ENCODE results near the gene SERP2.

The SERP2 gene

DNA sequence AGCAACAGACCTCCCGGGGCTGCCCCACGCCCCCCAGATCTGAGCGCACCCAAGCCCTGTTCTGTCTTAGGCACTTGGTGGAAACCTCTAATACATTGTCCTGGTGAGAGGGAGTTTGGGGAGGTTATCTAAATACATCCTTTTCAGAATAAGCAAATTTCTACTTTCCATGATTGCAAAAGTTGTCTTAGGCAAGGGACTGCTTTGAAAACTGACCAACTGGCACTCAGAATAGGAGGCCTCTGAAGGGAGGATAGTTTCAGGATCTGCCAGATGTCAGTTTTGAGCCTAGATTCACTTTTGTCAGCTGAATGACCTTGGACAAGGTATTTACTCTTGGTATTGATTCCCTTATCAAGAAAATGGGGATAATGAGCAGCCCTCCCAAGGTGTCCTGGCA, 11.8 kb downstream of the SERP2 start:
- Histone ChIP-seq H3K4me3 (ENCODE audit: low read length in 2 of 2) (no peak overlapping the region), H3K9me3 (ENCODE audit: control insufficient read depth in 2 of 2, low read length in 2 of 2) (no peaks in the 10 kb centered on the region), H3K36me3 (ENCODE audit: control insufficient read depth in 2 of 2, insufficient read depth in 2 of 2, low read length in 2 of 2) (no peaks in the 10 kb centered on the region), H3K9ac (ENCODE audit: low read depth in 1 of 2, low read length in 2 of 2) (no peak overlapping the region), H3K27ac (ENCODE audit: low read depth in 2 of 2, low read length in 2 of 2) (no peak overlapping the region), H3K27me3 (ENCODE audit: control insufficient read depth in 2 of 2, insufficient read depth in 2 of 2, low read length in 2 of 2) (no peaks in the 10 kb centered on the region), H3K4me1 (ENCODE audit: control insufficient read depth in 2 of 2, insufficient read depth in 2 of 2, low read length in 2 of 2) (peaks cover 7 to 20% of the 10 kb centered on the region in 2 donors)

DNA sequence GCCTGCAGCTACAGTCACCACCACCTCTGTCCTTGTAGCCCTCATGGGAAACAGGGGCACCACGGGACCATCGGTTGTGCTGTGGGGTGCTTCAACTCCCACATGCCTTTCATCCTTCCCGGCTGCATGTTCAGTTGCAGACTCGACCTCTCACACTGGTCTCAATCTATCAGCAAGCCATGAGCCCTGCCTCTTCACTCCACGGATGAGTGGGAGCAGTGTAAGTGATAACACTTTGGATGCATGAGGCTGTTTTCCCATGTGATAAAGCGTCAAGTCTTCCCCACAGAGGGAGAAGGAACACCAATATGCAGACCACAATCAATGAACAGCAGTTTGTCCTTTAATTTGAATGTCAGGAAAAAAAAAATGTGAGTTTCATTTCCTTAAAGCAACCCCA, 12.2 kb downstream of the SERP2 start:
- Histone ChIP-seq H3K27ac (ENCODE audit: low read depth in 2 of 2, low read length in 2 of 2) (no peak overlapping the region), H3K27me3 (ENCODE audit: control insufficient read depth in 2 of 2, insufficient read depth in 2 of 2, low read length in 2 of 2) (no peaks in the 10 kb centered on the region), H3K9ac (ENCODE audit: low read depth in 1 of 2, low read length in 2 of 2) (no peak overlapping the region), H3K36me3 (ENCODE audit: control insufficient read depth in 2 of 2, insufficient read depth in 2 of 2, low read length in 2 of 2) (no peaks in the 10 kb centered on the region), H3K4me3 (ENCODE audit: low read length in 2 of 2) (no peak overlapping the region), H3K9me3 (ENCODE audit: control insufficient read depth in 2 of 2, low read length in 2 of 2) (no peaks in the 10 kb centered on the region), H3K4me1 (ENCODE audit: control insufficient read depth in 2 of 2, insufficient read depth in 2 of 2, low read length in 2 of 2) (peaks cover 7 to 19% of the 10 kb centered on the region in 2 donors)

DNA sequence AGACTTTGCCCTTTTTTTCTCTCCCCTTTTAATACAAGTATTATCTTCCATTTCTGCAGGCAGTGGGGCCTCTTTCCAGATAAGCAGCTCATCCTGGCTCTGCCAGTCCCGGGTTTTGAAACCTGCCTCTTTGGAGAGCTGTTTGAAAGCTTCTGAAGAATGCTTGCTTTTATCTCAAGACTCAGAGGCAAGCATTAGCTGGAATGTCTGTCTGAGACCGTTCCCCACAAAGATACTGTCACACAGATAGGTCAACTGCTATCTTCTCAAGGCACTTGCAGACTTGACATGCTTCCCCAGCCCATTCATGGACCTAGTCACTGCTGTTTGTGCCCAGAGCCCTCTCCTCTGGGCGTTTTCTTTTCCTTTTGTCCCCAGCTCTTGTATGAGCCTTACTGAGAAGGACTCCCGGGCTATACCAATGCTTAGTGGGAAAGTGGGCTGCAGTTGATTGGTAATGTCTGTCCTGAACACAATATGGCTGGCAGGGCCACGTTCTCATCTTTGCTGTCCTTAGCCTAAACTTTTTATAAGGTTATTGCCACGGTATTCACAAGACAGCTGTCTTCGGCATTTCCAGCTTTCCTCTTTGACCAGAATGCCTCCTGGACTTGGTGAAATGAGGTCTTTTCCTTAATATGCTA, 13.4 kb downstream of the SERP2 start:
- H3K9me3 ChIP-seq (ENCODE audit: control insufficient read depth in 2 of 2, low read length in 2 of 2), result no peaks in the 10 kb centered on the region
- H3K4me3 ChIP-seq (ENCODE audit: low read length in 2 of 2), result no peak overlapping the region
- no peak overlapping the region for H3K9ac ChIP-seq (ENCODE audit: low read depth in 1 of 2, low read length in 2 of 2)
- peaks cover 7 to 19% of the 10 kb centered on the region in 2 donors for H3K4me1 ChIP-seq (ENCODE audit: control insufficient read depth in 2 of 2, insufficient read depth in 2 of 2, low read length in 2 of 2)
- no peaks in the 10 kb centered on the region for H3K36me3 ChIP-seq (ENCODE audit: control insufficient read depth in 2 of 2, insufficient read depth in 2 of 2, low read length in 2 of 2)
- H3K27ac ChIP-seq (ENCODE audit: low read depth in 2 of 2, low read length in 2 of 2), result no peak overlapping the region
- H3K27me3 ChIP-seq (ENCODE audit: control insufficient read depth in 2 of 2, insufficient read depth in 2 of 2, low read length in 2 of 2), result no peaks in the 10 kb centered on the region

DNA sequence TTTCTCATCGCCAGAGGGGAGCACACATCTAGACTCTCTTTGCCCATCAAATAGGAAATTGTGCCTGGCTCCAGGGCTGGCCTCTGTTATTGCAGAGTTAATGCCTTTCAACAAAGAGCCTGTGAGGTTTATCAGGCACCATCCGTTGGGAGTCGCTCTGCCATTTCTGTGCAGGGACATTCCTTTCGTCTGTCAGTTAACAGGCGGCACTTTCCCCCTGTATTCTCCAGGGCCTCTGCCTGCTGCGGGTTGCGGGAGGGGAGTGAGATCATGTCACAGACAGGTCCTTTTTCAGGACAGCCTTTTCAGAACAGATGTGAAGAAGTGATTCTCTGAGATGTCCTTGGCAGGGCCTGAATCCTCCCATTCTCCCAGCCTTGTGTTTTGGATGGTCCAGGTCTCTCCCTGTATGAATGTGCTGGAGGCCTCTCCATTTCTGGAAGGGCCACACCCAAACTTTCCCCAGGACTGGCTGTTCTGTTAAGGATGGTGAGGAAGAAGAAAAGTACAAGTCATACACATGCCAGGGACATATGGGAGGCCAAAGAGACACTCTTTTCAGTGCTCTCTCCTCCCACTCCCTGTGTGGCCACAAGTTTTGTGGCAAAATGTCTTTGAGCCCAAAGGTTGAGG, 14.9 kb downstream of the SERP2 start:
- Histone ChIP-seq H3K9me3 (ENCODE audit: control insufficient read depth in 2 of 2, low read length in 2 of 2) (no peaks in the 10 kb centered on the region), H3K9ac (ENCODE audit: low read depth in 1 of 2, low read length in 2 of 2) (no peak overlapping the region), H3K4me3 (ENCODE audit: low read length in 2 of 2) (no peak overlapping the region), H3K4me1 (ENCODE audit: control insufficient read depth in 2 of 2, insufficient read depth in 2 of 2, low read length in 2 of 2) (peaks cover 4 to 11% of the 10 kb centered on the region in 2 donors), H3K27me3 (ENCODE audit: control insufficient read depth in 2 of 2, insufficient read depth in 2 of 2, low read length in 2 of 2) (no peaks in the 10 kb centered on the region), H3K36me3 (ENCODE audit: control insufficient read depth in 2 of 2, insufficient read depth in 2 of 2, low read length in 2 of 2) (no peaks in the 10 kb centered on the region), H3K27ac (ENCODE audit: low read depth in 2 of 2, low read length in 2 of 2) (no peak overlapping the region)

DNA sequence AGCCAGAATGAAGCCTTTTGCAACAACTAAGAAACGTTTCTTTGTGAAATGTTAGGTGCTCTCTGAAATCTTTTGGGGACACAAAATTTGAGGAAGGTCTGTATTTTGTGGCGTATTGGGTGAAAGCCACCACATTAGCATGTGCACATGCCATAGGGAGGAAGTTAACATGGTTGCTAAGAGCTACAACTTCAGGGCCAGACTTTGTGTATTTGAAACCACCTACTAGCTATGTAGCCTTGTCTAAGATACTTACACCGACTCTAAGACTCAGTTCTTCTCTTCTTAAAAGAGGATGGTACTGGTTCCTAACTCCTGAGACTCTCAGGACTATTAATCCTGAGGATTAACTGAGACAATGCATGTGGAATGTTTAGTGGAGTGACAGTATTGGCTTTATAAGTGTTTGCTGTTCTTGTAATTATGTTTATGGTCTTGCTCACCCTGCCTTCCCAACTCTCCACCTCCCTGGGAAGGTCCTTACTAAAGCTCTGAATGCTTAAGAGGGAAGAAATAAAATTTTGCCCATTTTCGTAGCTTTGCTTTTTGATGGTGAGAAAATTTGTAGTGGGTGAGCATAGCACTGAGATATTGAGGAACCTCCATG, 15.5 kb downstream of the SERP2 start:
- Histone ChIP-seq H3K9ac (ENCODE audit: low read depth in 1 of 2, low read length in 2 of 2) (no peak overlapping the region), H3K27me3 (ENCODE audit: control insufficient read depth in 2 of 2, insufficient read depth in 2 of 2, low read length in 2 of 2) (no peaks in the 10 kb centered on the region), H3K9me3 (ENCODE audit: control insufficient read depth in 2 of 2, low read length in 2 of 2) (no peaks in the 10 kb centered on the region), H3K36me3 (ENCODE audit: control insufficient read depth in 2 of 2, insufficient read depth in 2 of 2, low read length in 2 of 2) (no peaks in the 10 kb centered on the region), H3K4me3 (ENCODE audit: low read length in 2 of 2) (no peak overlapping the region), H3K4me1 (ENCODE audit: control insufficient read depth in 2 of 2, insufficient read depth in 2 of 2, low read length in 2 of 2) (peaks cover 5 to 13% of the 10 kb centered on the region in 2 donors), H3K27ac (ENCODE audit: low read depth in 2 of 2, low read length in 2 of 2) (no peak overlapping the region)

DNA sequence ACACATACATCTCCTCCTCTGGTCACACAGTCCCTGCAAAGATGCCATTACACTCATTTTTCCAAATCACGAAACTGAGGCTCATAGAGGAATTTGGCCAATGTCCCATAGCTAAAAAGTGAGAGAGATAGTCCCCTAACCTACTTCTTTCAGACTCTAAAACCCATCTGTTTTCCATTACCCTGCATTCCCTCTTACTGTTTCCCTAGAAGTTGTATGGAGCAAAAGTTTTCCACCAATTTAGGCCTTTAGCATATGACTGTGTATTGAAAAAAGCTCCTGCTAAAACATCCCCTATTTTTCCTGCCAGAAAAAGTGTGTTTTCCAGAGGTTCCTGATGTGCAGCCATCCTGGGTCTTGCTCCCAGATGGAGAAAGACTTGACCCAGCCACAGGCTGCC, 16.3 kb downstream of the SERP2 start:
- H3K36me3 ChIP-seq (ENCODE audit: control insufficient read depth in 2 of 2, insufficient read depth in 2 of 2, low read length in 2 of 2), result no peaks in the 10 kb centered on the region
- no peak overlapping the region for H3K9ac ChIP-seq (ENCODE audit: low read depth in 1 of 2, low read length in 2 of 2)
- no peaks in the 10 kb centered on the region for H3K27me3 ChIP-seq (ENCODE audit: control insufficient read depth in 2 of 2, insufficient read depth in 2 of 2, low read length in 2 of 2)
- no peaks in the 10 kb centered on the region for H3K9me3 ChIP-seq (ENCODE audit: control insufficient read depth in 2 of 2, low read length in 2 of 2)
- H3K27ac ChIP-seq (ENCODE audit: low read depth in 2 of 2, low read length in 2 of 2), result no peak overlapping the region
- peaks cover 5 to 13% of the 10 kb centered on the region in 2 donors for H3K4me1 ChIP-seq (ENCODE audit: control insufficient read depth in 2 of 2, insufficient read depth in 2 of 2, low read length in 2 of 2)
- no peak overlapping the region for H3K4me3 ChIP-seq (ENCODE audit: low read length in 2 of 2)

DNA sequence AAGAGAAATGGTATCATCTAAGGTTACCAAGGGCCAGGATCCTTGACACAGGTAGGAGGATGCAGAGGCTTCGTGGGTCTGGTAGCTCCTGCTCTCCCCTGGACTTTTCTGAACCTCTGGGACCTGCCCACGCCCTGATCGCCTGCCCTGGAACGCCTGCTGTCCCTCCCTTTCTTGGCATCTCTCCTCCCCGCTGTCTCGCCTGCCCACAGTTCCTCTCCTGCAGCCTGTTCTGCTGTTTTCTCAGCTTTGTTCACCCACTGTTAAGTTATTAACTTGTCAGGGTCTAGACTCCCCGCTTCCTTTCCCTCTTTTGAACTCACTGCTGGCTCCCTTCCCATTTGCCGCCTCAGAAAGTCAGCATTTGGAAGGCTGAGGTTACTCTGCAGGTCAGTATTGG, 19.8 kb downstream of the SERP2 start:
- no peak overlapping the region for H3K4me3 ChIP-seq (ENCODE audit: low read length in 2 of 2)
- no peaks in the 10 kb centered on the region for H3K36me3 ChIP-seq (ENCODE audit: control insufficient read depth in 2 of 2, insufficient read depth in 2 of 2, low read length in 2 of 2)
- H3K4me1 ChIP-seq (ENCODE audit: control insufficient read depth in 2 of 2, insufficient read depth in 2 of 2, low read length in 2 of 2), result peaks cover 5 to 15% of the 10 kb centered on the region in 2 donors
- no peak overlapping the region for H3K9ac ChIP-seq (ENCODE audit: low read depth in 1 of 2, low read length in 2 of 2)
- no peaks in the 10 kb centered on the region for H3K9me3 ChIP-seq (ENCODE audit: control insufficient read depth in 2 of 2, low read length in 2 of 2)
- no peak overlapping the region for H3K27ac ChIP-seq (ENCODE audit: low read depth in 2 of 2, low read length in 2 of 2)
- H3K27me3 ChIP-seq (ENCODE audit: control insufficient read depth in 2 of 2, insufficient read depth in 2 of 2, low read length in 2 of 2), result no peaks in the 10 kb centered on the region

DNA sequence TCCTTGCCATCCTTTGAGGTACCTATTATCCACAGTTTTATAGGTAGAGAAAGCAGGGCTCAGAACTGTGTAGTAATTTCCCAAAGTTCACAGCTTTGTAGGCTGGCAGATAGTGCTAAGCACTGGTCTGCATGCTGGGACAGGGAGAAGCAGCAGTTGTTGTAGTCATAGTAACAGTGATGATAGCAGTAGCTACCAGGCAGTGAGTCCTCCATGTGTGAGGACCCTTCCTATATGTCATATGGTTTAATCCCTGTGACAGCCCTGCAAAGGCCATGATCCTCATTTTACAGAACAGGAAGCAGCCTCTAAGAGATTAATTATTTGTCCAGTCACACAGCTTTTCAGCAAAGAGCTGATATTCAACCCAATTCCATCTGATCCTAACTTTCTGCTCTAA, 21.0 kb downstream of the SERP2 start:
- H3K4me1 ChIP-seq (ENCODE audit: control insufficient read depth in 2 of 2, insufficient read depth in 2 of 2, low read length in 2 of 2), result peaks cover 6 to 7% of the 10 kb centered on the region in 2 donors
- H3K27ac ChIP-seq (ENCODE audit: low read depth in 2 of 2, low read length in 2 of 2), result no peak overlapping the region
- no peak overlapping the region for H3K4me3 ChIP-seq (ENCODE audit: low read length in 2 of 2)

DNA sequence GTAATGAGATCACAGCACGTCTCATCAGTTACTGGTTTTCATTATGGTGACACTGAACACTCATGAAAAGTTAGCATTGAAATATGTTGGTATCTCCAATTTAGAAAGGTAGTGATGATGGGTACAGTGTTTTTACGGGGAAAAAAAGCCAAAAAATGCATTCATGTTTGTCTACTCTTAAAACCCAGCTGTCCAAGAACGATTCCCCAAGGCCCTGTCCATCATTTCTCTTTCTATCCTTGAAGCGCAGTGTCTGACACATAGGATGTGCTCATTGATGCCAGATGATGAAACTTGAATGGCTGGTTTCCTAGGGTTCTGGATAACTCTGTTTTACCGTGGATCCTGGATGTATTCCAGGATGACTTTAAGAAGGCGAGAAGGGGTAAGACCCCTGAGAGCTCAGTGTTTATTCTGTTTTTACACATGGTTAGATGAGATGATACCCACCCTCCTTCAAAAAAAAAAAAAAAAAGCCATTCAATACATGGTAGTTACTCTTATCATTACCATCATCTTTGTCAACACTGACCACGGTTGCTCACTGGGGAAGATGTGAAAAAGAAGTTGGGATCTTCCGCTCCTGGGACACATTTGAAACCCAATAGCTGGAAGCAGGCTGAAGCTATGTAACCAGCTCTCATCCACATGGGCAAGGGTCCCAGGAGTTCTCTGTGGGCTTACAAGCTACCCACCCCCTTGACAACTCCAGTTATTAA, 22.5 kb downstream of the SERP2 start:
- H3K27ac ChIP-seq (ENCODE audit: low read depth in 2 of 2, low read length in 2 of 2), result peak overlapping the region; percentile 63 to 66

More for the DNA sequence above, 21.0 kb downstream of the SERP2 start:
- no peaks in the 10 kb centered on the region for H3K36me3 ChIP-seq (ENCODE audit: control insufficient read depth in 2 of 2, insufficient read depth in 2 of 2, low read length in 2 of 2)
- H3K9ac ChIP-seq (ENCODE audit: low read depth in 1 of 2, low read length in 2 of 2), result no peak overlapping the region
- no peaks in the 10 kb centered on the region for H3K9me3 ChIP-seq (ENCODE audit: control insufficient read depth in 2 of 2, low read length in 2 of 2)
- H3K27me3 ChIP-seq (ENCODE audit: control insufficient read depth in 2 of 2, insufficient read depth in 2 of 2, low read length in 2 of 2), result no peaks in the 10 kb centered on the region

More for the DNA sequence above, 22.5 kb downstream of the SERP2 start:
- peaks cover 5 to 7% of the 10 kb centered on the region in 2 donors for H3K4me1 ChIP-seq (ENCODE audit: control insufficient read depth in 2 of 2, insufficient read depth in 2 of 2, low read length in 2 of 2)
- no peaks in the 10 kb centered on the region for H3K36me3 ChIP-seq (ENCODE audit: control insufficient read depth in 2 of 2, insufficient read depth in 2 of 2, low read length in 2 of 2)
- no peaks in the 10 kb centered on the region for H3K9me3 ChIP-seq (ENCODE audit: control insufficient read depth in 2 of 2, low read length in 2 of 2)
- H3K27me3 ChIP-seq (ENCODE audit: control insufficient read depth in 2 of 2, insufficient read depth in 2 of 2, low read length in 2 of 2), result no peaks in the 10 kb centered on the region
- H3K4me3 ChIP-seq (ENCODE audit: low read length in 2 of 2), result no peak overlapping the region
- H3K9ac ChIP-seq (ENCODE audit: low read depth in 1 of 2, low read length in 2 of 2), result no peak overlapping the region

Measured in mucosa of rectum (tissue), 2 donors.